Prostate gland (tissue), 2 donors: Measurements from ENCODE around the gene POP5.

Experiments
- CTCF ChIP-seq, 4 experiments: fragments of 200-600 bp in 2 of 4; fragments of 450-650 bp in 2 of 4; sonication (generic) in 2 of 4; IDR thresholded peaks; 1 replicate in 3 of 4; 2 replicates in 1 of 4; pipeline ENCODE4 v1.5.1; 2016 to 2019; ENCODE audit warnings: antibody characterized with exemption in 4 of 4, mild to moderate bottlenecking in 2 of 4, moderate library complexity in 2 of 4
- POLR2A ChIP-seq: fragments of 450-650 bp; IDR thresholded peaks from one replicate; pipeline ENCODE4 v1.6.1; 2016; ENCODE audit warnings: antibody characterized with exemption, mild to moderate bottlenecking
- POLR2AphosphoS5 ChIP-seq: sonication (generic); formaldehyde crosslinking; IDR thresholded peaks from one replicate; pipeline ENCODE4 v1.6.1; 2017; ENCODE audit warnings: antibody characterized with exemption

DNA sequence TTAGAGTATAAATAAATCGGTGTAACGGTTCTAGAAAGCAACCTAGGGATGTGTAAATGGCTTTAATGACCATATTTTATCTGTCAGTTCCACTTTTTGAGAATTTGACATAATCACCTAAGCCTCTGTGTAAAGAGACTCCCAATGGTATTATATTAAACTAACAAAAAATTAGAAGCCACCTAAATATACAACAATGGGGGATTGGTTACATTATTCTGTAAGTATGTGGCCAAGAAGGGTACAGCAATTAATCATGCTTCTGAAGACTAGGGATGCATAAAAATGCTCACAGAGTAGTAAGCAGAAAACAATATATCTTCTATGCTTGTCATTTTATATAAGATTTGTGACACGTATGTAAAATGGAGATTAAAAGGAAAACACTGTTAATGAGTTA lies 36.5 kb downstream of the POP5 start:
- TF ChIP-seq CTCF (IDR thresholded peaks at IDR 0.05): no peak
- no peak for TF ChIP-seq POLR2A
- TF ChIP-seq POLR2AphosphoS5: no peak
